Stimulated activated CD4-positive, alpha-beta T cell treated with anti-CD3 and anti-CD28 coated beads, TNF-alpha, amount 100 ng/mL, for 48 hours (primary cell): Measurements from ENCODE around the gene POU2F1.
"Not testable (repeated sequence)": the region's sequence is repeated elsewhere in the genome, so short reads cannot be mapped to it uniquely, and the experiment has no call there.

Experiments
- DNase-seq, 3 donors: peaks; one replicate each; pipeline ENCODE4 v3.0.0-alpha.2; 2020; ENCODE audit warnings: low read depth in 3 of 3

The POU2F1 gene

GRCh38 chr1:167231873-167232450, 11.3 kb downstream of the POU2F1 start:
- DNase-seq: no peak

- no peak for DNase-seq
These were observed 12.1 kb downstream of the POU2F1 start for GRCh38 chr1:167232801-167233200.

- DNase-seq: no peak
These were observed 12.7 kb downstream of the POU2F1 start for GRCh38 chr1:167233373-167233772.

- no peak for DNase-seq
These were observed 16.3 kb downstream of the POU2F1 start for GRCh38 chr1:167237000-167237399.

GRCh38 chr1:167238713-167239112, 18.0 kb downstream of the POU2F1 start:
- DNase-seq: no peak

GRCh38 chr1:167239257-167239656, 18.6 kb downstream of the POU2F1 start:
- no peak for DNase-seq

- DNase-seq: no peak
These were observed 23.6 kb downstream of the POU2F1 start for GRCh38 chr1:167244244-167244643.

- not testable (repeated sequence) for DNase-seq
These were observed 24.5 kb downstream of the POU2F1 start for GRCh38 chr1:167245168-167245567.

GRCh38 chr1:167246971-167247370, 26.3 kb downstream of the POU2F1 start:
- no peak for DNase-seq

- no peak for DNase-seq
These were observed 27.1 kb downstream of the POU2F1 start for GRCh38 chr1:167247754-167248153.

- no peak for DNase-seq
These were observed 28.3 kb downstream of the POU2F1 start for GRCh38 chr1:167248707-167249642.

- DNase-seq: no peak
These were observed 29.0 kb downstream of the POU2F1 start for GRCh38 chr1:167249702-167250101.

GRCh38 chr1:167250482-167250881, 29.8 kb downstream of the POU2F1 start:
- DNase-seq: no peak

- no peak for DNase-seq
These were observed 30.8 kb downstream of the POU2F1 start for GRCh38 chr1:167251472-167251871.

GRCh38 chr1:167252986-167253385, 32.3 kb downstream of the POU2F1 start:
- no peak for DNase-seq

GRCh38 chr1:167258858-167259257, 38.2 kb downstream of the POU2F1 start:
- DNase-seq: no peak

GRCh38 chr1:167262836-167263235, 42.1 kb downstream of the POU2F1 start:
- no peak for DNase-seq

GRCh38 chr1:167263344-167263743, 42.7 kb downstream of the POU2F1 start:
- DNase-seq: no peak

GRCh38 chr1:167263819-167264464, 43.3 kb downstream of the POU2F1 start:
- no peak for DNase-seq

- DNase-seq: no peak
These were observed 46.3 kb downstream of the POU2F1 start for GRCh38 chr1:167266965-167267364.

GRCh38 chr1:167268347-167268787, 47.7 kb downstream of the POU2F1 start:
- no peak for DNase-seq

- DNase-seq: no peak
These were observed 49.8 kb downstream of the POU2F1 start for GRCh38 chr1:167270349-167271092.
